K562 (cell line): ENCODE results near the gene TPR. TPM values are rescaled to one million over a fixed set of nuclear protein-coding genes. Genes with fewer than 3 reads are reported as not detected.

Experiments used
- BCLAF1 ChIP-seq, 2 experiments: fragments of 450-650 bp in 1 of 2; IDR thresholded peaks; 2 replicates each; pipeline ENCODE4 v1.6.1; 2011 to 2017; ENCODE audit warnings: low read depth in 2 of 2, antibody characterized with exemption in 1 of 2, borderline replicate concordance in 1 of 2, low read length in 1 of 2, mild to moderate bottlenecking in 1 of 2, mixed read lengths in 1 of 2; ENCODE audit not compliant: control insufficient read depth in 1 of 2
- CHD2 ChIP-seq: IDR thresholded peaks from 2 replicates; pipeline ENCODE4 v1.6.1; 2011; ENCODE audit warnings: low read depth, low read length
- MTF1 ChIP-seq: fragments of 250-450 bp; sonication (Bioruptor Pico); IDR thresholded peaks from 2 replicates; pipeline ENCODE4 v1.9.0; 2021; ENCODE audit warnings: moderate library complexity, mild to moderate bottlenecking, inconsistent platforms, borderline replicate concordance
- MYC ChIP-seq, 2 experiments: fragments of 250-450 bp in 1 of 2; sonication (Bioruptor Pico) in 1 of 2; IDR thresholded peaks; 2 replicates each; pipeline versions ENCODE4 v1.5.1 to v1.6.1; 2012 to 2021; ENCODE audit warnings: low read depth in 2 of 2, borderline replicate concordance in 1 of 2, improper control_type of control experiment in 1 of 2, low read length in 1 of 2, mild to moderate bottlenecking in 1 of 2, moderate library complexity in 1 of 2
- NCOR1 ChIP-seq: fragments of 450-650 bp; IDR thresholded peaks from 2 replicates; pipeline ENCODE4 v1.6.1; 2016; ENCODE audit warnings: mild to moderate bottlenecking, moderate library complexity
- NFE2L1 ChIP-seq: fragments of 450-650 bp; IDR thresholded peaks from 2 replicates; pipeline ENCODE4 v1.6.1; 2016; ENCODE audit warnings: missing genetic modification characterization, low read depth, mild to moderate bottlenecking, missing compliant biosample characterization, moderate library complexity, borderline replicate concordance
- RBM17 ChIP-seq: fragments of 200-400 bp; formaldehyde crosslinking; IDR thresholded peaks from 2 replicates; pipeline ENCODE4 v1.6.1; 2017; ENCODE audit warnings: low read depth, mild to moderate bottlenecking, low read length, borderline replicate concordance
- SLC30A9 ChIP-seq: fragments of 250-450 bp; sonication (Bioruptor Pico); IDR thresholded peaks from 2 replicates; pipeline ENCODE4 v1.8.0; 2022; ENCODE audit warnings: mild to moderate bottlenecking, moderate library complexity
- SMARCA4 ChIP-seq: fragments of 450-650 bp; IDR thresholded peaks from 2 replicates; pipeline ENCODE4 v1.6.1; 2016
- SP2 ChIP-seq: IDR thresholded peaks from 2 replicates; pipeline ENCODE4 v1.6.1; 2011; ENCODE audit warnings: mild to moderate bottlenecking, low read depth, low read length, moderate library complexity; ENCODE audit not compliant: poor library complexity, severe bottlenecking; ENCODE audit errors: extremely low read depth
- ZFP1 ChIP-seq: fragments of 450-650 bp; formaldehyde crosslinking; IDR thresholded peaks from 2 replicates; pipeline ENCODE4 v1.4.0; 2020; ENCODE audit warnings: mild to moderate bottlenecking, mixed read lengths
- ZNF511 ChIP-seq: sonication (generic); formaldehyde crosslinking; IDR thresholded peaks from 2 replicates; pipeline ENCODE4 v1.8.0; 2022; ENCODE audit warnings: mild to moderate bottlenecking, missing genetic modification reagents
- ZNF584 ChIP-seq: fragments of 200-800 bp; sonication (Bioruptor generic); IDR thresholded peaks from 2 replicates; pipeline ENCODE4 v1.6.1; 2016; ENCODE audit warnings: low read depth, mild to moderate bottlenecking, missing genetic modification characterization, missing compliant biosample characterization
- ZNF830 ChIP-seq: fragments of 250-450 bp; sonication (Bioruptor Pico); IDR thresholded peaks from 2 replicates; pipeline ENCODE4 v1.5.0; 2021; ENCODE audit warnings: mild to moderate bottlenecking
- ZSCAN29 ChIP-seq: fragments of 450-650 bp; IDR thresholded peaks from 2 replicates; pipeline ENCODE4 v1.6.1; 2017
- polyA plus RNA-seq, 8 experiments: library from polyadenylated mRNA; depleted of rRNA in 4 of 8; stranded (reverse) in 5 of 8; unstranded in 3 of 8; fragments of >200 nt; fragmentation: Nextera tagmentation in 2 of 8; fragmentation: Illumina TruSeq in 1 of 8; extraction: Ambion mirVana in 2 of 8; extraction: Trizol in 1 of 8; gene quantifications; 2 replicates each; pipeline versions ENCODE4 v1.2.1 to v1.2.3, GENCODE V29; 2011 to 2014; ENCODE audit warnings: inconsistent platforms in 1 of 8, missing spikeins in 1 of 8
- total RNA-seq, 7 experiments: library from RNA; depleted of rRNA in 6 of 7; stranded (reverse); fragments of >200 nt in 6 of 7; fragmentation: Illumina TruSeq in 2 of 7; extraction: Trizol in 2 of 7; gene quantifications; 2 replicates each; pipeline versions ENCODE4 v1.2.1 to v1.2.3, GENCODE V29; 2011 to 2021; ENCODE audit warnings: low replicate concordance in 1 of 7
- TF ChIP-seq, protein P1 (sequence below): fragments of 250-450 bp; sonication (Bioruptor Pico); IDR thresholded peaks from 2 replicates; pipeline ENCODE4 v1.8.0; 2022; ENCODE audit warnings: moderate library complexity, mild to moderate bottlenecking, inconsistent platforms
- TF ChIP-seq, protein P2 (sequence below): IDR thresholded peaks from 3 replicates; pipeline ENCODE4 v1.6.1; 2011; ENCODE audit warnings: borderline replicate concordance, mild to moderate bottlenecking; ENCODE audit not compliant: insufficient read length, insufficient read depth
- TF ChIP-seq, protein P3 (sequence below): IDR thresholded peaks from 2 replicates; pipeline ENCODE4 v1.6.1; 2016; ENCODE audit warnings: missing genetic modification characterization, missing compliant biosample characterization

TPR gene
- total and polyA plus RNA-seq, 9 of the 15 experiments (the other 6 are each of a cell fraction or from before 2014, with no cell fraction given), result 48.5 to 167 (median 138) TPM

- TF ChIP-seq ZNF584 (peak; percentile 66; the same call in 1 of the 2 replicates), BCLAF1 (IDR thresholded peaks at IDR 0.05; ENCODE audit: borderline replicate concordance in 1 of 2, control insufficient read depth in 1 of 2, low read depth in 2 of 2, low read length in 1 of 2) (peak in 1 of 2 experiments; percentile 76; a peak in 2 of 4 replicates), ZNF830 (no peak), SP2 (peak; percentile 29), SLC30A9 (no peak), MYC (IDR thresholded peaks at IDR 0.05; ENCODE audit: low read depth, low read length) (peak; percentile 89), MYC (CRISPR knock-in tag; IDR thresholded peaks at IDR 0.05; ENCODE audit: borderline replicate concordance, low read depth) (peak; percentile 91; the same call in 1 of the 2 replicates), ZSCAN29 (0 out of 2 replicates have a peak, but pooled peaks have one; percentile 26), ZNF511 (no peak), RBM17 (no peak), SMARCA4 (peak; percentile 60), CHD2 (peak; percentile 61; the same call in 1 of the 2 replicates), MTF1 (CRISPR knock-in tag) (no peak), ZFP1 (no peak), NFE2L1 (tag) (no peak), NCOR1 (peak; percentile 68; the same call in 1 of the 2 replicates)
- TF ChIP-seq, protein P1, sequence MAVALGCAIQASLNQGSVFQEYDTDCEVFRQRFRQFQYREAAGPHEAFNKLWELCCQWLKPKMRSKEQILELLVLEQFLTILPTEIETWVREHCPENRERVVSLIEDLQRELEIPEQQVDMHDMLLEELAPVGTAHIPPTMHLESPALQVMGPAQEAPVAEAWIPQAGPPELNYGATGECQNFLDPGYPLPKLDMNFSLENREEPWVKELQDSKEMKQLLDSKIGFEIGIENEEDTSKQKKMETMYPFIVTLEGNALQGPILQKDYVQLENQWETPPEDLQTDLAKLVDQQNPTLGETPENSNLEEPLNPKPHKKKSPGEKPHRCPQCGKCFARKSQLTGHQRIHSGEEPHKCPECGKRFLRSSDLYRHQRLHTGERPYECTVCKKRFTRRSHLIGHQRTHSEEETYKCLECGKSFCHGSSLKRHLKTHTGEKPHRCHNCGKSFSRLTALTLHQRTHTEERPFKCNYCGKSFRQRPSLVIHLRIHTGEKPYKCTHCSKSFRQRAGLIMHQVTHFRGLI, result no peak
- TF ChIP-seq, protein P2, sequence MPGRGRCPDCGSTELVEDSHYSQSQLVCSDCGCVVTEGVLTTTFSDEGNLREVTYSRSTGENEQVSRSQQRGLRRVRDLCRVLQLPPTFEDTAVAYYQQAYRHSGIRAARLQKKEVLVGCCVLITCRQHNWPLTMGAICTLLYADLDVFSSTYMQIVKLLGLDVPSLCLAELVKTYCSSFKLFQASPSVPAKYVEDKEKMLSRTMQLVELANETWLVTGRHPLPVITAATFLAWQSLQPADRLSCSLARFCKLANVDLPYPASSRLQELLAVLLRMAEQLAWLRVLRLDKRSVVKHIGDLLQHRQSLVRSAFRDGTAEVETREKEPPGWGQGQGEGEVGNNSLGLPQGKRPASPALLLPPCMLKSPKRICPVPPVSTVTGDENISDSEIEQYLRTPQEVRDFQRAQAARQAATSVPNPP, result no peak
- TF ChIP-seq, protein P3, sequence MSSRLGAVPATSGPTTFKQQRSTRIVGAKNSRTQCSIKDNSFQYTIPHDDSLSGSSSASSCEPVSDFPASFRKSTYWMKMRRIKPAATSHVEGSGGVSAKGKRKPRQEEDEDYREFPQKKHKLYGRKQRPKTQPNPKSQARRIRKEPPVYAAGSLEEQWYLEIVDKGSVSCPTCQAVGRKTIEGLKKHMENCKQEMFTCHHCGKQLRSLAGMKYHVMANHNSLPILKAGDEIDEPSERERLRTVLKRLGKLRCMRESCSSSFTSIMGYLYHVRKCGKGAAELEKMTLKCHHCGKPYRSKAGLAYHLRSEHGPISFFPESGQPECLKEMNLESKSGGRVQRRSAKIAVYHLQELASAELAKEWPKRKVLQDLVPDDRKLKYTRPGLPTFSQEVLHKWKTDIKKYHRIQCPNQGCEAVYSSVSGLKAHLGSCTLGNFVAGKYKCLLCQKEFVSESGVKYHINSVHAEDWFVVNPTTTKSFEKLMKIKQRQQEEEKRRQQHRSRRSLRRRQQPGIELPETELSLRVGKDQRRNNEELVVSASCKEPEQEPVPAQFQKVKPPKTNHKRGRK (tag), result no peak
These were observed at the start of gene TPR, which contains the start of gene ODR4 (continued) for GRCh38 chr1:186375152-186375928.
